ENCODE measurements around the gene CYP3A7.

- no peak for TF ChIP-seq POLR2A (IDR thresholded peaks at IDR 0.05)
- no peak for TF ChIP-seq CTCF (IDR thresholded peaks at IDR 0.05 in 8 of 11, conservative IDR thresholded peaks at IDR 0.05 in 3 of 11)
These were observed 33.5 kb upstream of the CYP3A7 start for GRCh38 chr7:99768471-99768870.

All from spleen (tissue), 7 donors.